GM10847 (cell line): Measurements from ENCODE around the gene SMYD1.

Experiments used
- POLR2A ChIP-seq: IDR thresholded peaks from 2 replicates; pipeline ENCODE4 v1.6.1; 2011; ENCODE audit not compliant: insufficient read length; ENCODE audit errors: extremely low read depth

Gene SMYD1

DNA sequence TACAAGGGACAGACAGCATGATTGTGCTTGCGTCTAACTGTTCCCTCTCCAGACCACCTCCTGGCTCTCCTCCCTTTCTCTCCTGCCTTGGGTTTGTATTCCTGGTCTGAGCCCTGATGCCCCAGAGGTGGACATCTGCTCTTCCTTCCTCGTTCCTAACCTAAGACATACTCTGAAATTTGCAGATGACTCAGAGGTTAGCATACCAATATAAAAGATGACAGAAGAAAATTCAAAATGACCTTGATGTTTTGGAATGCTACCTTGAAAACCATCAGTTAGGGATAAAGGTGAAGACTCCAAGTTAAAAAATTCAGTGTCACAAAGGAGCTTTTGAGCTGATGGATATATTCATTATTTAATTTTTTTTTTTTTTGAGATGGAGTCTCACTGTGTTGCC lies 12.9 kb downstream of the SMYD1 start:
- no peak for TF ChIP-seq POLR2A

DNA sequence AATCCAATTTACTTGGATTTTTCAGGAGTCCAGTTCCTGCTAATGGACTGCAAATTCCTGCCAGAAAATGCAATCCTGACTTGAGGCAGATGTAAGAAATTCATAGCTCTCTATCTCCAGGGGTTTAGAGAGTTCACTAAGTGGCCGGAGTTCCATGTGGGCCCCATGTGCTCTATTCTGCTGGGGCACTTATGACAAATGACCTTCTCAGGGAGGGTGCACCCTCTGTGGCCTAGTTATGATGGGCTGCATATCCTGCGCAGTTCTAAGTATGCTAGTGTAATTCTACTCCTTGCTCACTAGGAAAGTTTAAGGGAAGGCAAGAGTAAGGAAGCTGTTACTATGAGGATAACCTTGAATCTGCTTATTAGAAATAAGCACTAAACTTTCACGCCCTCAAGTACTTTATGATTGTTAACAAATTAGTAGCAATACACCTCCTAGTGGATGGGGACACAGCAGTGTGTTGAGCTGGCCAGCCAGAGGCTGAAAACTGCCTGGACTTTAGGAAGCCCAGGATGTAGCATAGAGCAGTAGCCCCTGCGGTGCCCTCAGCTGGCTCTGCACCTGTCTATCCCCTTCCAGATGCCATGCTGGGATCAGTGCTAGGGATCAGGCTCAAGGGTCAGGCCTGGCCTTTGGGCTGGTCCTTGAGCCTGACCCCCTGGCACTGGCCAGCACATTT lies 14.4 kb downstream of the SMYD1 start:
- no peak for TF ChIP-seq POLR2A

DNA sequence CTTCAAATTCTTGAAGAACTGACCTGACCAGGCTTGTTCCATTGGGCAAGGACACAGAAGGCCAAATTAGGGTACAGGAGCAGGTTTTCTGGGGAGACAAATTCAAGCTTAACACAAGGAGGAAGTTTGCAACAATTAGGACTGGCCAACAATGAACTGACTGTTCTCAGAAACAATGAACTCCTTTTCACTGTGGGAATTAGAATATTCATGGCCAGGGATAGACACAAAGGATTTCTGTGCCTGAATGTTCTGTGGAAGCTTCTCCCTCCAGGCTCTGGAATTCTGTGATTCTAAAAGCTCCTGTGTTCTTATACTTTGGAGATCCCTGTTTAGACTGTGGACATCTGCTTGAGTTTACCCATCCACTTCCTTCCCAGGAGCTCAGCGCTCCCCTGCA lies 15.2 kb downstream of the SMYD1 start:
- no peak for TF ChIP-seq POLR2A

DNA sequence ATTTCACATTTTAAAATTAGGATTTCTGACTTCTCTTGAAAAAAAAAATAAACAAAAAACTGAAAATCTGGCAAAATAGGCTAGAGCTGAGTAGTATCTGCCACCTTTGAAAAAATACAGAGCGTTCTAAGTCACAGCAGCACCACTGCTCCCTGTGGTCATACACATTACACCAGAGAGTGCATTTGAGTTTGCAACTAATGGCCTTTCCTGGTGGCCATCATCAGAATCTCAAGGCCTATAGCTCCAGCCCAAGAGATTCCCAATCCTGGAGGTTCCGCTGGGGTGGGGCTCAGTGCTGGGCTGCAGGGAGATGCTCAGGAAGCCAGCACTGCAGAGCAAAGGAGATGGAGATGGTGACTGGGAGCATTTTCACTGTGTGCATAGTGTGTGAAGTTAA lies 17.5 kb downstream of the SMYD1 start:
- no peak for TF ChIP-seq POLR2A

DNA sequence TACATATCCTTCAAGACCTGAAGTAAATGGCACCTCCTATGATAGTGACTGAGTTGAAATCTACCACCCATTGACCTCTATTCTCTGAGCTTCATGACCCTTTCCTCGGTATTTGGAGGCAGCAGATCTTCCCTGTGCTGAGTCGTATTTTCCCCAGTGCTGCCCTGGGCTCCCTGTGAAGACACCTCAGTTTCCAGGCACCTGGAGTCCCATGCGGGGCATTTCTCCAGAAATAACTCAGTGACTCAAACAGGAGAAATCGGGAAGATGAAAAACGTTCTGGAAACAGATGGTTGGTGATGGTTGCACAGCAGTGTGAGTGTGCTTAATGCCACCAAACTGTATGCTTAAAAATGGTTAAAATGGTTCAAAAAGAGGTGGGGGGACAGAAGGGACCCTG lies 18.0 kb downstream of the SMYD1 start:
- no peak for TF ChIP-seq POLR2A

DNA sequence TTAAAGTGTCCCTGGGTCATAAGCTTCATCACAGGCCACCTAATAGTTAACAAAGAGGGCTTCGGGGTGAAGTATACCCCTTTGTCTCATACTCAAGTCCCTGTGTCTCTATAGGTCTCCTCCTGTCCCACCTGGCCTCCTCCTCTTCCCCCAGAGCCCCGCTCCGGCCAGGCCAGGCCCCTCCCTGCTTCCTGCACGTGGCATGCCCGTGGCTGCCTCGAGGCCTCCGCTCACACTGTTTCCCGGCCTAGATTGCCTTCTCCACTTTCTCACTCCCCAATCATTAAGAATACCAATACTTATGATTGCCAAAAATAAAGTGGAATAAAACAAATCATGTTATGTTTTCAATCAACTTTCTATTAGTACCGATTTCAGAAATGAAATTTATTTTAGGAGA lies 18.8 kb downstream of the SMYD1 start:
- TF ChIP-seq POLR2A: no peak

DNA sequence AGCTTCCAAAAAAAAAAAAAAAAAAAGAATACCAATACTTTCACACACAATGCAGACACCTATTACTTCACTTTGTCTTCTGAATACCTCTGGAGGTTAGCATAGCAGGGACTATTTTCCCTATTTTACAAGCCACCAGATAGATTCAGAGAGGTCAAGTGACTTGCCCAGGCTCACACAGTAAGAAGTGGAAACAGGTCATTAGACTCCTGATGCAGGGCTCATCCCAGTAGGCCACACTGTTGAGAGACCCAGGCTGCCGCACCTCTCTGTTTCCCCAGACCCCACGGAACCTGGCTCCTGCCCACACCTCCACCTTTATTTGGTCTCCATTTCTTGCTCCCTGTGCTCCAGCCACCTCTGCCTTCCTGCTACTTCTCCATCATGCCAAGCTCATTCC lies 19.4 kb downstream of the SMYD1 start:
- TF ChIP-seq POLR2A: no peak

DNA sequence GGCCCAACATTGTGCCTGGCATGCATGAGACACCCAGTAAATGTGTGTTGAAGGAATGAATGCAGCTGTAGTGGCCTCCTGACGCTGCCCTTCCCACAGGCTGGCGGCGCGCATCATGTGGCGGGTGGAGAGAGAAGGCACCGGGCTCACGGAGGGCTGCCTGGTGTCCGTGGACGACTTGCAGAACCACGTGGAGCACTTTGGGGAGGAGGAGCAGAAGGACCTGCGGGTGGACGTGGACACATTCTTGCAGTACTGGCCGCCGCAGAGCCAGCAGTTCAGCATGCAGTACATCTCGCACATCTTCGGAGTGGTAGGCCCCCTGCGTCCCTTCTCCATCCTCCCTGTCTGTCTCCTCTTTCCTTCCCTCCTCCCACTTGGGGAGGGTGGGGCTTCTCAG lies 20.1 kb downstream of the SMYD1 start:
- TF ChIP-seq POLR2A: no peak

DNA sequence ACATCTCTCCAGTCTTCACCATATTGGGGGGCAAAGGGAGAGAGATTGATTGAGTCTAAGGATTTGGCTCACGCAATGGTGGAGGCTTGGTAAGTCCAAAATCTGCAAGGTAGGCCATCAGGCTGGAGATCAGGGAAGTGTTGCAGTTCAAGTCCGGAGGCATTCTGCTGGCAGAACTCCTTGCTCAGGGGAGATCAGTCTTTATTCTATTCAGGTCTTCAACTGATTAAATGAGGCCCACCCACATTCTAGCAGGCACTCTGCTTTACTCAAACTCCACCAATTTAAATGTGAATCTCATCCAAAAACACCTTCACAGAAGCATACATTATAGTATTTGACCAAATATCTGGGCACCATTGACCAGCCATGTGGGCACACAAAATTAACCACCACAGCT lies 21.4 kb downstream of the SMYD1 start:
- TF ChIP-seq POLR2A: no peak

DNA sequence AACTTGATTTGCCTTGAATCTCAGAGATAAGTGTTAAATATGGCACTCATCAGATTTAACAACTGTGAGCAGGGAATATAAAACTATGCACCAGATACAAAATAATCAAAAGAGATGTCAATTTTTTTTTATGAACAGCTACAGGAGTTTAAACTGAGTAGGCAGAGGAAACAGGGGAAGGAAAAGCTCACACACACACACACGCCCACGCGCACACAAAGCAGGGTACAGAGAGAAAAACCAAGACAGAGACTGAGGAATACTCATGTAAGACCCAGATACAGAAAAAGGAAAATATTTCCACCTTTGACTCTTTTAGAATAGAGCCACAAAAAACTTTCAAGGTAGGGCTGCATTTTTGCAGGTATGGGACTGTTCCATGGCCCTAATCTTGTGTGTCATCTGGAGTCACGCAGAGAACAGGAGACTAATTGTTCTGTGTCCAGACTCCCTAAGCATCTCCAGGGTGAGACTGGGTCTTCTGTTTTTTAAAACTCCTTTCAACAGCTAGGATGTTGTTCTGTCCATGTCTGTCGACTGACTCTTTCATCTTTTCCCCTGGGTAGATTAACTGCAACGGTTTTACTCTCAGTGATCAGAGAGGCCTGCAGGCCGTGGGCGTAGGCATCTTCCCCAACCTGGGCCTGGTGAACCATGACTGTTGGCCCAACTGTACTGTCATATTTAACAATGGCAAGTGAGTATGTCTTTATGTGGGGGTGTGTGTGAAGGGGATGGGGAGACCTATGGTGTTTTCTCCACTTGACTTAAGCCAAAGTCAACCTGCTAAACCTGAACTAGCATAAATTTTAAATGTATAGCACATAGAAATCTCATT lies 23.0 kb downstream of the SMYD1 start:
- TF ChIP-seq POLR2A: no peak

DNA sequence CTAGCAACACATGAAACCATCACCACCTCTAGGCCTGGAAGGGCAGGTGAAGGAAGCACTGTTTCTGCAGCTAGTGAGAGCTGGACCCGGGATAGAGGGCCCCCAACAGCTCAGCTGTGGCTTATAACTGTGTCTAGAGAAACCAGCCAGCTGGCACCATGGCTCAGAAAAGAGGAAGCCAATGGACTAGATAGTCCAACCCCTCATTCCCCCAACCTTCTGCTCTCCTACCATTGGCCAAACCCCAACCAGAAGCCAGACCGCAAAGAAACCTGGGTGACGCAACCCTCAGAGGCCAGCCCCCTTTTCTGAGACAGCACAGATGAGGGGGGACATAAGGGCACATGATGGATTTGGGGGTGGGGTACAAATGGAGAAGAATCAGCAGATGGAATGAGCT lies 24.3 kb downstream of the SMYD1 start:
- TF ChIP-seq POLR2A: no peak

DNA sequence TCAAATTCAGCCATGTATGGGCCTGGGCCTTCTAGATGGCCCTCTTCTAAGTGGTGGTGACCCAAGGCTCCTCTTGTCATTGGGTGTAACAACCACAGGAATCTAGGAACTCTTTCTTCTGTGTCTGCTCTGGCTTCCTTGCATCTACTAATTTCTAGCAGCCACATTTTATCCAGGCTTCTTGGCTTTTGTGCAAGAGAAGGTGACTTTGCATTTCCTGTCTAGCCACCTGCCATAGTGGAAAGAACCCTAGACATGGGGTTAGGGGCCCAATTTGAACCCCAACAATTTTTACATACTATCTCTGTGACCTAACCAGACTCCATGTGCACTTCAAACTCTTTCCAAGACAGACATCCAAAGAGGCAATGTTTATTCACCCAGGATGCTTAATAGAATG lies 25.1 kb downstream of the SMYD1 start:
- no peak for TF ChIP-seq POLR2A

DNA sequence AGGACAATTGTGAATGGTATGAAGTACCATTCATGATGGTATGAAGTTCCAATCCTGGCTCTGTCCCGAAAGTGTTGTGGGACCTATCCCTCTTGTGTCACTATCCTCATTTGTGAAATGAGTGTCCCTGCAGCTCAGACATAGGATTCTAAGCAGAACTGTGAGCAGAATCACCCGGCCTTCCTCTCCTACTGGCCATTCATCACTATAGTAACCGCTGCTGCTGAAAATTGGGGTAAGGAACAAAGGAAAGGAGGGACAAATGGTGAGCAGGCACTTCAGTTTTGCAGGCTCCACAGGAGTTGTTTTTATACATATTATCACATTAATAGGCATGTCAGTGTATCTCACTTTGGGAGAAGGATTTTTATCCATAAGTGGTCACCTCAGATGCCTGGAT lies 27.4 kb downstream of the SMYD1 start:
- no peak for TF ChIP-seq POLR2A

DNA sequence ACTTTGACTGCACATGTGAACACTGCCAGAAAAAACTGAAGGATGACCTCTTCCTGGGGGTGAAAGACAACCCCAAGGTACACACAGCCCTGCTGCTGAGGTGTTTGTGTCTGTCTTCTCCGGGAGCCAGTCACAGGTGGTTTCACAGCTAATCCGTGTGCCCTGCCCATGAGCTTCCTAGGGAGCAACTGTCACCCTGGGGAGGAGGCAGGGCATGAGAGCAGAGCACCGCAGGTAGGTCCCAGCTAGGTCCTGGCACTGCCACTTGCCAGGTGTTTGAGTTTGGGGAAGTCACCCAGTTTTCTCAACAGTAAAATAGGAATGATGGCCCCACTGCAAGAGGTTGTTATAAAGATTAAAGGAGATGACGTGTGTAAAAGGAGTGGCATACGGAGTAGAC lies 29.1 kb downstream of the SMYD1 start:
- TF ChIP-seq POLR2A: no peak

DNA sequence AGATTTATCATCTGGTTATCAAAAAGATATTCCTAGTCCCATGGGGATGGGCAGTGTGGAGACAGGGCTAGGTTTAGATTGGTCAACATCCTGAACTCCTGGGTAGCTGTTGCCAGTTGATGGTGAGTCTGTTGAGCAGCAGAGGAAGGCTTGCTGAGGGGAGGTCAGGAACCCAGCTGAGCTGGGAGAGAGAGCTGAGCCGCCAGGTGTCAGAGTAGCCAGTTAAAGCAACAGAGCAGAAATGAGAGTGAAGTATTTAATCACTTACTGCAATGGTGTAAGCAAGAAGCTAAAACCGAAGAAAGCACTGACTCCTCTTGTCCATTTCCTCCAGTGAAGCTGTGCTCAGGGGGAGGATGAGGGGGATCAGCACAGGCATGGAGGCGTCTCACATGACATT lies 29.6 kb downstream of the SMYD1 start:
- no peak for TF ChIP-seq POLR2A

DNA sequence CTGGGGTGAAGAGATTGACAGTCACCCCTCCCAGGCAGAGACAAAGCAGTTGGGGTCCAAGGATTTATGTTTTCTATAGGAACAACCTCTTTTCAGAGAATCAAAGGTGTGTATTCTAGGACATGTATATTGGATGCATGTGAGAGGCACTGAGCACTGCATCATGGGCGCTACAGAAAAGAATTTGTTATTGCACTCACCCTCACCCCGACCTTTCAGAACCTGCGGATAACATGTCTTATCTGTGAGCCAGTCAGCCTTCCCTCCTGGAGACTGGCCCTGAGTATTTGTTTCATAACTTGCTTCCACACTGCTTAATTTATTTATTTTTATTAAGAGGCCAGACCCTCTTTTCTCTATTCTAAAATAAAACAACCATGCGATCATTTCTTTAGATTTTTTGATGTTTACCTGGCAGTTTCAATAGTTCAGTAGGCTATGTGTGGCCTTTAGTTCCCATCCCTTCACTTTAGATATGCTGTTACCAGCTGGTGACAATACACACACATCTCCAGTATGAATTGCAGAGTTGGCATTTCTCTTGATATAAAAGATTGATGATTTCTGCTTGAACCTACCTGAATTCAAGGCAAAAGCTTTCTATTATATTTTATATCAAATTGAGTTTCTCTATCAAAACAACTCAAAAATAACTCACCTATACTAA lies 30.4 kb downstream of the SMYD1 start:
- TF ChIP-seq POLR2A: no peak

DNA sequence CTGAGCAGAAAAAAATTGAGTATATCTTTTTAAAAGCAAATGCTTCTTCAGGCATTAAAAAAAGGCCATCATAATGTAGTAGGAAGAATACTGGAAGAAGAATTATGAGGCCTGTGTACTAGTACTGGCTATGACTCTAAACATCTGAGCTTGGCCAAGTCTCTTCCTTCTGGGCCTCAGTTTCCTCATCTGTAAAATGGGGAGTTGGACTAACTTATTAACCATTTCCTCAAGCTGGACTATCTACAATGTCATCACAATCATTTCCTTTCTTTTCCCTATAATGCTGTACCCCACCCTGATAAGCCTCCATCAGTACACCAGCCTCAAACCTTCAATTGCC lies 30.9 kb downstream of the SMYD1 start:
- TF ChIP-seq POLR2A: no peak
